GM19328 (cell line): ENCODE data around the gene NMRAL1.

ENCODE experiments used
- ATAC-seq: cut with Tn5 transposase; IDR thresholded peaks from one replicate; pipeline ENCODE4 v1.9.1; 2021; ENCODE audit warnings: mild to moderate bottlenecking, moderate library complexity; ENCODE audit not compliant: unreplicated experiment

The NMRAL1 gene

GRCh38 chr16:4426722-4427372, 47.6 kb downstream of the NMRAL1 start:
- ATAC-seq: no peak

- peak; percentile 24 for ATAC-seq
Measured at GRCh38 chr16:4426021-4426684, 48.3 kb downstream of the NMRAL1 start.

GRCh38 chr16:4425378-4426020, 48.9 kb downstream of the NMRAL1 start, which contains the start of gene DNAJA3:
DNAJA3 (plus strand) TSS chr16:4425868; CDS start chr16:4425882, 14 bp downstream.
- ATAC-seq: peak; percentile 91

GRCh38 chr16:4420505-4421105, 53.8 kb downstream of the NMRAL1 start:
- ATAC-seq: no peak

GRCh38 chr16:4419402-4419959, 54.9 kb downstream of the NMRAL1 start:
- no peak for ATAC-seq

- peak; percentile 60 for ATAC-seq
Measured at GRCh38 chr16:4416200-4417032, 58.0 kb downstream of the NMRAL1 start, which contains the start of gene CORO7. CORO7 (minus strand) TSS chr16:4416596; CDS start chr16:4416518, 78 bp downstream.

GRCh38 chr16:4415538-4416199, 58.8 kb downstream of the NMRAL1 start:
- no peak for ATAC-seq

- peak; percentile 54 for ATAC-seq
Measured at GRCh38 chr16:4414187-4414917, 60.1 kb downstream of the NMRAL1 start.

- ATAC-seq: no peak
Measured at GRCh38 chr16:4412854-4413253, 61.6 kb downstream of the NMRAL1 start.

- ATAC-seq: no peak
Measured at GRCh38 chr16:4412159-4412558, 62.3 kb downstream of the NMRAL1 start.
